GM13977 (cell line): ENCODE data around the gene SH2B3.
"Not testable (repeated sequence)": the region's sequence is repeated elsewhere in the genome, so short reads cannot be mapped to it uniquely, and the experiment has no call there.

Source experiments
- DNase-seq: peaks from one replicate; pipeline ENCODE4 v3.0.0; 2012; ENCODE audit warnings: low spot score
- in situ Hi-C: fragments of 300-500 bp; cut with MboI; formaldehyde crosslinking; loops from one replicate; pipeline ENCODE4 v1.12.0; 2022; ENCODE audit warnings: low sequenced_read_pairs, low pct_unique_long_range_greater_than_20kb, mixed read lengths, inconsistent platforms; ENCODE audit not compliant: unreplicated experiment
- TF ChIP-seq, protein P1 (sequence below): IDR thresholded peaks from 2 replicates; pipeline ENCODE4 v1.5.1; 2012; ENCODE audit warnings: mild to moderate bottlenecking, control low read depth; ENCODE audit not compliant: insufficient read depth; ENCODE audit errors: extremely low read depth, missing control alignments

SH2B3 gene

GRCh38 chr12:111387747-111388323 lies 17.9 kb upstream of the SH2B3 start:
- DNase-seq = no peak
- TF ChIP-seq, protein P1, sequence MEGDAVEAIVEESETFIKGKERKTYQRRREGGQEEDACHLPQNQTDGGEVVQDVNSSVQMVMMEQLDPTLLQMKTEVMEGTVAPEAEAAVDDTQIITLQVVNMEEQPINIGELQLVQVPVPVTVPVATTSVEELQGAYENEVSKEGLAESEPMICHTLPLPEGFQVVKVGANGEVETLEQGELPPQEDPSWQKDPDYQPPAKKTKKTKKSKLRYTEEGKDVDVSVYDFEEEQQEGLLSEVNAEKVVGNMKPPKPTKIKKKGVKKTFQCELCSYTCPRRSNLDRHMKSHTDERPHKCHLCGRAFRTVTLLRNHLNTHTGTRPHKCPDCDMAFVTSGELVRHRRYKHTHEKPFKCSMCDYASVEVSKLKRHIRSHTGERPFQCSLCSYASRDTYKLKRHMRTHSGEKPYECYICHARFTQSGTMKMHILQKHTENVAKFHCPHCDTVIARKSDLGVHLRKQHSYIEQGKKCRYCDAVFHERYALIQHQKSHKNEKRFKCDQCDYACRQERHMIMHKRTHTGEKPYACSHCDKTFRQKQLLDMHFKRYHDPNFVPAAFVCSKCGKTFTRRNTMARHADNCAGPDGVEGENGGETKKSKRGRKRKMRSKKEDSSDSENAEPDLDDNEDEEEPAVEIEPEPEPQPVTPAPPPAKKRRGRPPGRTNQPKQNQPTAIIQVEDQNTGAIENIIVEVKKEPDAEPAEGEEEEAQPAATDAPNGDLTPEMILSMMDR = no peak
- in situ Hi-C loops = no loop called here

DNA sequence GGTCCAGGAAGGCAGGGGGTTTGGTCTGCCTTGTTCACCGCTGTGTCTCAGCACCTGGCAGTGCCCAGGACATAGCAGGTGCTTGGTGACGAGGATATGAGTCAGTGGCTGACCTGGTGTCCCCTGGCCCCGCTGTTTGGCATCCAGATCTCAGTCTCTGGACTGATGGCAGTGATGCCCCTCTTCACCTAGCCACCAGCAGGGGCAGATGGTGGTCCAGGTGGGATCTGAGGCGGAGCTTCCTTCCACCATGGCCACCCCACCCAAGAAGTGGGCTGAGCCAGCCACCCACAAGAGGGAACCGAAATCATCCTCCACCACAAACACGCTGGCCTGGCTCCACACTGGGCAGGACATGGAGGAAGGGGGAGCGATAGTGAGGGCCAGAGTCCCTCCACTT lies 16.1 kb upstream of the SH2B3 start:
- no peak for DNase-seq
- in situ Hi-C loops = loop anchor here (10.0 kb wide), 1 partner anchor 145 kb away; no protein-coding TSS in a partner anchor
- TF ChIP-seq, protein P1 = no peak

DNA sequence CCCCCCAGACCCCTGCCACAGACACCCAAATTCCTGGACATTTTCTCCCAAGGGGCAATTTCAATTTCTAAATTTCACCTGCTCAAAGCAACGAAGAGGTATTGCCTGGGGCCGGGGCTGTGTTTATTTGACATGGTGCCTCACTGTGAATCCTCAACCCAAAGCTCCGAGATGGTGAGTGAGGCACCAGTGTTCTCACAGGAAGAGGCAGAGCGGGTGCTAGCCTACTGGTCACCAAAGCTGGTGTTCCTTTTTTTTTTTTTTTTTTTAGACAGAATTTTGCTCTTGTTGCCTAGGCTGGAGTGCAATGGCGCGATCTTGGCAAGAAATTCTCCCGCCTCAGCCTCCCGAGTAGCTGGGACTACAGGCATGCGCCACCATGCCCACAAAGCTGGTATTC lies 14.8 kb upstream of the SH2B3 start:
- in situ Hi-C loops = loop anchor here (10.0 kb wide), 1 partner anchor 144 kb away; no protein-coding TSS in a partner anchor
- TF ChIP-seq, protein P1 = no peak
- no peak for DNase-seq

- in situ Hi-C loops = loop anchor here (10.0 kb wide), 1 partner anchor 141 kb away; no protein-coding TSS in a partner anchor
- DNase-seq = no peak
- TF ChIP-seq, protein P1 = no peak
These were observed 11.9 kb upstream of the SH2B3 start for GRCh38 chr12:111393700-111394300.

GRCh38 chr12:111394480-111394879 lies 11.2 kb upstream of the SH2B3 start:
- TF ChIP-seq, protein P1 = no peak
- in situ Hi-C loops = loop anchor here (10.0 kb wide), 1 partner anchor 140 kb away; no protein-coding TSS in a partner anchor
- no peak for DNase-seq

- TF ChIP-seq, protein P1 = no peak
- DNase-seq = no peak
- in situ Hi-C loops = loop anchor here (10.0 kb wide), 1 partner anchor 139 kb away; no protein-coding TSS in a partner anchor
These were observed 10.2 kb upstream of the SH2B3 start for GRCh38 chr12:111395336-111396187.

DNA sequence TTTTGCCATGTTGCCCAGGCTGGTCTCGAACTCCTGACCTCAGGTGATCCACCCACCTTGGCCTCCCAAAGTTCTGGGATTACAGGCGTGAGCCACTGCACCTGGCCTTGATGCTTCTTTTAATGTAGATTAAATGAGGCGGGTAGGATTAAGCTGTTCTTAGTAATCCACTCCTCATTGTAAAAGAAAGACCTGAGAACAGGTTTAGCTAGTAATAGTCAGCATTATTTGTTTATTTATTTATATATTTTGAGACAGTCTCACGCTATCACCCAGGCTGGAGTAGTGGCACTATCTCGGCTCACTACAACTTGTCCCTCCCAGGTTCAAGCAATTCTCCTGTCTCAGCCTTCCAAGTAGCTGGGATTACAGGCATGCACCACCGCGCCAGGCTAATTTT lies 9.5 kb upstream of the SH2B3 start:
- in situ Hi-C loops = loop anchor here (10.0 kb wide), 1 partner anchor 139 kb away; no protein-coding TSS in a partner anchor
- DNase-seq = not testable (repeated sequence)
